ENCODE data around the gene GNAS.

GRCh38 chr20:58816051-58816450, 36.5 kb upstream of the GNAS start:
- TF ChIP-seq CTCF (IDR thresholded peaks at IDR 0.05) (no peak), POLR2AphosphoS5 (IDR thresholded peaks at IDR 0.05) (no peak)
